Lower leg skin (tissue), 3 donors: ENCODE measurements around the gene NTM.

Source experiments
- POLR2A ChIP-seq, 2 donors: fragments of 450-650 bp; IDR thresholded peaks; one replicate each; pipeline ENCODE4 v1.6.1; 2016 to 2017; ENCODE audit warnings: antibody characterized with exemption in 2 of 2, mild to moderate bottlenecking in 1 of 2, moderate library complexity in 1 of 2
- TF ChIP-seq, protein P1 (sequence below), 3 donors: fragments of 450-650 bp; IDR thresholded peaks; one replicate each; pipeline ENCODE4 v1.5.1; 2016; ENCODE audit warnings: antibody characterized with exemption in 3 of 3, mild to moderate bottlenecking in 3 of 3, moderate library complexity in 2 of 3

DNA sequence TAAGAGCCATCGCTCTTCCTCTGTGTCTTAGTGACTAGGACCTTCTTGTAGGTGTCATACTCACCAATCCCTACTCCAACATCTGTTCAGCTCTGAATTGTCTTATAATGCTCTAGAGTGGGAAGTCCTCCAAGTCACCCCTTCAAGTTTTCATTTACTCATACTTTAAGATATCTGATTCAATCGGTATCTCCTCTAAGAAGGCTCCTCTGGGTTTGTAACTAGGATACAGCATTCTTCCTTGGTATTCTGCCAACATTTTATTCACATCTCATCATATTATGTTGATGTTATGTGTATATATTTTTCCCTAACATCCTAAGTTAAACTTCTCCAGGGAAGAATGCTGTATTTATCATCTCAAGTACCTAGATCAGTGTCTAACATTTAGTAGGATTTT is 662.1 kb downstream of the NTM start:
- TF ChIP-seq POLR2A (IDR thresholded peaks at IDR 0.05), result no peak
- TF ChIP-seq, protein P1, sequence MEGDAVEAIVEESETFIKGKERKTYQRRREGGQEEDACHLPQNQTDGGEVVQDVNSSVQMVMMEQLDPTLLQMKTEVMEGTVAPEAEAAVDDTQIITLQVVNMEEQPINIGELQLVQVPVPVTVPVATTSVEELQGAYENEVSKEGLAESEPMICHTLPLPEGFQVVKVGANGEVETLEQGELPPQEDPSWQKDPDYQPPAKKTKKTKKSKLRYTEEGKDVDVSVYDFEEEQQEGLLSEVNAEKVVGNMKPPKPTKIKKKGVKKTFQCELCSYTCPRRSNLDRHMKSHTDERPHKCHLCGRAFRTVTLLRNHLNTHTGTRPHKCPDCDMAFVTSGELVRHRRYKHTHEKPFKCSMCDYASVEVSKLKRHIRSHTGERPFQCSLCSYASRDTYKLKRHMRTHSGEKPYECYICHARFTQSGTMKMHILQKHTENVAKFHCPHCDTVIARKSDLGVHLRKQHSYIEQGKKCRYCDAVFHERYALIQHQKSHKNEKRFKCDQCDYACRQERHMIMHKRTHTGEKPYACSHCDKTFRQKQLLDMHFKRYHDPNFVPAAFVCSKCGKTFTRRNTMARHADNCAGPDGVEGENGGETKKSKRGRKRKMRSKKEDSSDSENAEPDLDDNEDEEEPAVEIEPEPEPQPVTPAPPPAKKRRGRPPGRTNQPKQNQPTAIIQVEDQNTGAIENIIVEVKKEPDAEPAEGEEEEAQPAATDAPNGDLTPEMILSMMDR (IDR thresholded peaks at IDR 0.05), result no peak
